SIG-M5 (cell line): Measurements from ENCODE around the gene CARD8.
A peak's percentile ranks its signal among the peaks of the same experiment; 100 is the strongest.

Source experiments
- DNase-seq: peaks from one replicate; lab custom pipeline; 2025; lab: John Stamatoyannopoulos, UW

CARD8 gene

DNA sequence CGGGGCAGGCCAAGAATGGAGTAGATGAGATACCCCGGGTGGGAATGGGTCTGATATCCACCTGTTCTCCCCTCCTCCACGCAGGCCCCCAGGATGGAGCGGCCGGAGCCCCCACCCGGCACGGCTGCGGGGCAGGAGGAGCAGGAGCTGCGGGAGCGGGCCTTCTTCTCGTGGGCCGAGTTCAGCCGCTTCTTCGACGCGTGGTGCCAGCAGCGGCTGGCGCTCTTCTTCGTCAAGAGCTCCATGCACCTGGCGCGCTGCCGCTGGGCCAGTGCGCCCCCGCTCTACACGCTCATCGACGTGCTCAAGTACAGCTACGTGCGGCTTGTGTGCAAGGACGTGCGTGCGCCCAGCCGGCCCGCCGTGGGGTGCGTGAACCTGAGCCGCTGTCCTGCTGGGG lies 84.0 kb downstream of the CARD8 start:
- no peak for DNase-seq

DNA sequence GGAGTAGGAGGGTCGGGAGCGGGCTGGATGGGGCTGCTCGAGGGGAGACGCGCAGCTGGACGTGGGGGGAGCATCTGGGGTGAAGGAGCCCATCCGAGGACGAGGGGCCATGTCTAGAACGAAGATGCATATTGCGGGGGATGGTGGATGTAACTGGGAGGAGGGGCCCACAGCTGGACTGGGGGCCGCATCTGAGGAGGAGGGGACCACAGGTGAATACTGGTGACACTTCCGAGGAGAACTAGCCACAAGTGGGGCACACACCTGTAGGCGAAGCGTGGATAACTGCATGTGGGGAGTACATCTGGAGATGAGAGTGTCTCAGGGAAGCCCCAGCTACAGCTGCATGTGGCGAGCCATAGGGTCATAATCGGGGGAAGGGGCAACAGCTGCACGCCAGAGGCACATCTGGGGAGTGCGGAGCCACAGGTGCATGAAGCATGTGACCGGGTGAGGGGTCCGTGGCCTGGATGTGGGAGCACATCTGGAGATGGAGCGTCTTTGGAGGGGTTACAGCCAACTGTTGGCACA lies 84.8 kb downstream of the CARD8 start:
- no peak for DNase-seq

DNA sequence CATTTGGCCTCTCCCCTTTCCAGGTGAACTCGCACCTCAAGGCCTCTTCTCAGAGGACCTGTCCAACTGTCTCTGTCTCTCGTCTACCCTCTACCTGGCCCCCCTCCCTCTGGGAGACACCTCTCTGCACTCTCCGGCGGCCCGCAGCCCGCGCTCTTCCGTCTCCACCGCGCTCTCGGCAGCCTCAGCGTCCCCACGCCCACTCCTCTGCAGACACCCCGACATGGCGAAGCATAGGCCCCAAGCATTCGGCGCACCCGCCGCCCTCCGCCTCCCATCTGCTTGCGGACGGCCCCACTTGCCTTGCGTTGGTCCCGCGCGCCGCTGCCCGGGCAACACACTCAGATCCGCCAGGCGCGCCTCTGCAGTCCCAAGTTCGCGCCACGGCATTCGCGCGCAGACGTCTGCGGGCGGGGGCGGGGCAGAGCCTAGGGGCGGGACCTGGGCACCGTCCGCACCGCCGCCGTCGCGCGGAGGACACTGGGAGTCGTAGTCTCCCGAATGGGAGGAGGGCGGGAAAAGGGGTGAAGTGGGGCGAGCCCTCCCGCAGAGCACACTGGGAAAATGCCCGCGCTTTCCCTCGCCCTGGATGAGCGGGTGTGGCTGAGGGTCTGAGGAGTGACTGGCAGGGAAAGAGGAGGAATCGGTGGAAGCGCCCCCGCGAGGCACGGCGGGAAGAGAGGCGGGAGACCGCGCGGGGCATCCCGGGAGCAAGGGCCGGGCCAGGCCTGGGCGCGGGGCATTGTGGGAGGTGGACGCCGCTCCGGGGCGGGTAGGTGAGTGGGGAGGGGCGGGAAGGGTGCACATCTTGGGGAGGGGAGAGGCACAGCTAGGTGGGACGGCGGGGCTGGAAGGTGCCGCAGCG lies 85.5 kb downstream of the CARD8 start, which contains the start of the genes LIG1 and ZSWIM9:
Gene LIG1, minus strand, starts transcription at position 406 of the 865 bp plus-strand sequence. CDS start 4,778 bp downstream, outside the sequence.
Gene ZSWIM9, plus strand, starts transcription at position 742 of the 865 bp plus-strand sequence. CDS start 1,123 bp downstream, outside the sequence.
- peak; percentile 40 for DNase-seq

DNA sequence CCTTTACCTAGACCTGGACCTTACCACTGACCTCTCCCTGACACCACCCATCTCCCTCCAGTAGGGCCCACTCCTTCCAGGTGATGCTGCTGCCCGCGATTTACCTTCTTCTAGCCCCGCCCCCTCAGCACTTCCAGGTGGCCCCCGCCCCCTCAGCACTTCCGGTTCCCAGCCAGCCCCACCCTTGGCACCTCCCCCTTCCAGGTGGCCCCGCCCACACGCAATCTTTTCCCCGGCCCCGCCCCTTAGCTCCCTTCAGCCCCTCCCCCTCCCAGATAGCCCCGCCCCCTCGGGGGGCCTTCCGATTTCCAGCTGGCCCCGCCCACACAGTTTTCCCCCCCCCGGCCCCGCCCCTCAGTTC lies 86.2 kb downstream of the CARD8 start:
- no peak for DNase-seq

DNA sequence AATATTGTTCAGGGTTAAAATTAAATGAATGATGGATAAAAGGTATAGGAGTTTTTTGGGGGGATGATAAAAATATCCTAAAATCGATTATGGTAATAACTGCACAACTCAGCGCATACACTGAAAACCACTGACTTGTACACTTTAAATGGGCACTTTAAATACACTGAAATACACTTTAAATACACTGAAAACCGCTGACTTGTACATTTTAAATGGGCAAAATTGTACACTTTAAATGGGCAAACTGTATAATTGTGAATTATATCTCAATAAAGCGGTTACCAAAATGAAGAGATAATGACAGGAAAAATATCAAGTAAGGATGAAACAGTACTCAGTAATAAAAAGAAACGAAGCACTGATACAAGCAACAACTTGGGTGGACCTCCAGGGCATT lies 87.0 kb downstream of the CARD8 start:
- no peak for DNase-seq

DNA sequence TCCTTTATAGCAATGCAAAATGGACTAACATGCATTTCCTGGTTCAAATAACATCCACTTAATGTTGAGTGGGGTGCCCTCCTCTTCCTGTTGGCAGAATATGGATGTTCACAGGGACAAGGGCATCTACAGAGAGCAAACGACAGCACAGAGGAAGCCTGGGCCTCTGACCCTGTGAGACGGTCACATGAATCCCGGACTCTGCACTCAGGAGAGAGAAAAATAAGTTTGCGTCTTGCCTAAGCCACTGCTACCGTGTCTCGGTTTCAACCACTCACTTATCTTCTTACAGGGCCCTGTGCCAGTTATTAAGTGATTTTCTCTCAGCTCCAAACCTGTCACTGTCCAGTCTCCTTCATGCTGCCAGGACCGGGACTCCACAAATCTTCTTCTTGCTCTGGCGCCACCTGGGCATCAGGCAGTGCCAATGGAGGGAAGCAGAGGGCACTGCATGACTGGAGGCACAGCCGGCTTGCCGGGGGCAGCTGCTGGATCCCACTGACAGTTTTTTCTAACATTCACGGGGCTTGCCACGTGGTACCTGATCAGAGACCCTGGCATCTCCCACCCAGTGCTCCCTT lies 97.4 kb downstream of the CARD8 start:
- DNase-seq, result no peak
